Small intestine (tissue), 7 donors: ENCODE data around the gene NR1H2. TPM values are rescaled to one million over a fixed set of nuclear protein-coding genes. Genes with fewer than 3 reads are reported as not detected.
A peak's percentile ranks its signal among the peaks of the same experiment; 100 is the strongest.
"Not testable (repeated sequence)": the region's sequence is repeated elsewhere in the genome, so short reads cannot be mapped to it uniquely, and the experiment has no call there.

Experiments used
- DNase-seq, 2 donors: peaks; one replicate each; pipeline versions ENCODE4 v3.0.0 to v3.0.0-alpha.2; 2013
- FAIRE-seq: peaks from 2 replicates; lab custom pipeline; 2012; peaks lifted over from hg19 to GRCh38; lab: Jason Lieb, UNC
- H3K27ac ChIP-seq, 3 donors: one replicate each; pipeline ENCODE4 v1.5.1; 2013; ENCODE audit warnings: low read length in 2 of 3, mild to moderate bottlenecking in 2 of 3, control low read depth in 1 of 3, inconsistent platforms in 1 of 3, low read depth in 1 of 3, moderate library complexity in 1 of 3
- H3K27me3 ChIP-seq, 3 donors: one replicate each; pipeline ENCODE4 v1.6.1; 2013; ENCODE audit warnings: low read length in 3 of 3, inconsistent platforms in 1 of 3; ENCODE audit not compliant: control insufficient read depth in 3 of 3, insufficient read depth in 3 of 3
- H3K36me3 ChIP-seq, 3 donors: one replicate each; pipeline ENCODE4 v1.6.1; 2013; ENCODE audit warnings: low read length in 3 of 3, inconsistent platforms in 1 of 3, low read depth in 1 of 3, mild to moderate bottlenecking in 1 of 3, moderate library complexity in 1 of 3; ENCODE audit not compliant: control insufficient read depth in 3 of 3, insufficient read depth in 2 of 3
- H3K4me1 ChIP-seq, 3 donors: one replicate each; pipeline ENCODE4 v1.6.1; 2013; ENCODE audit warnings: low read length in 2 of 3, inconsistent platforms in 1 of 3, low read depth in 1 of 3, mild to moderate bottlenecking in 1 of 3, moderate library complexity in 1 of 3; ENCODE audit not compliant: control insufficient read depth in 3 of 3, insufficient read depth in 2 of 3
- H3K4me3 ChIP-seq, 3 donors: one replicate each; pipeline ENCODE4 v1.5.1; 2013; ENCODE audit warnings: low read length in 3 of 3, control low read depth in 1 of 3, inconsistent platforms in 1 of 3, low read depth in 1 of 3, mild to moderate bottlenecking in 1 of 3, moderate library complexity in 1 of 3
- H3K9me3 ChIP-seq, 2 donors: one replicate each; pipeline ENCODE4 v1.6.1; 2013; ENCODE audit warnings: low read depth in 1 of 2, low read length in 1 of 2; ENCODE audit not compliant: control insufficient read depth in 2 of 2, insufficient read depth in 1 of 2
- WGBS, 3 donors: extraction: QIAGEN DNeasy Blood & Tissue Kit; methylation state at CpG; one replicate each; pipeline ENCODE4 v1.1.7; 2013; 5-methylcytosine and 5-hydroxymethylcytosine counted together
- polyA plus RNA-seq, 4 donors: library from polyadenylated mRNA; stranded (reverse) in 3 of 4; unstranded in 1 of 4; fragments of 200-250 nt in 3 of 4; fragments of 120-200 nt in 1 of 4; gene quantifications; one replicate each; pipeline versions ENCODE4 v1.2.1 to v1.2.3, GENCODE V29; 2013
- donor health status: healthy with polysubstance abuse.
- donor health status: control.
- donor health status: control.
- donor health status: Bipolar disorder and iron deficiency.
- donor health status: healthy.

NR1H2 gene
- polyA plus RNA-seq, 4 donors: 40.4 to 78.4 (median 62.7) TPM

- H3K27me3 ChIP-seq: peaks cover 0 to 34% (median 14%) of the 10 kb centered on the region in 3 donors
- H3K36me3 ChIP-seq: no peaks in the 10 kb centered on the region
- no peak overlapping the region for H3K4me3 ChIP-seq
- no peak overlapping the region for H3K27ac ChIP-seq
- FAIRE-seq (no peak), DNase-seq (no peak)
- peaks cover 0 to 3% of the 10 kb centered on the region in 2 donors for H3K9me3 ChIP-seq
- WGBS, 3 donors: 92 to 93% (median 92%) methylated on average over 12 of the region's 12 CpGs
- peaks cover 0 to 34% (median 3%) of the 10 kb centered on the region in 3 donors for H3K4me1 ChIP-seq
These were observed 41.4 kb upstream of the NR1H2 start for GRCh38 chr19:50334741-50335421.

- H3K36me3 ChIP-seq, H3K27ac ChIP-seq, H3K4me3 ChIP-seq, H3K9me3 ChIP-seq, FAIRE-seq, DNase-seq: not testable (repeated sequence)
- 84 to 93% (median 86%) methylated on average over 5 to 6 of the region's 6 CpGs for WGBS, 3 donors
- Histone ChIP-seq H3K27me3 (peaks cover 0 to 12% (median 8%) of the 10 kb centered on the region in 3 donors), H3K4me1 (peaks cover 0 to 19% (median 0%) of the 10 kb centered on the region in 3 donors)
These were observed 39.2 kb upstream of the NR1H2 start for GRCh38 chr19:50337031-50337430.

GRCh38 chr19:50340331-50340730 lies 35.9 kb upstream of the NR1H2 start:
- Histone ChIP-seq H3K9me3 (peaks cover 0 to 12% of the 10 kb centered on the region in 2 donors), H3K36me3 (no peaks in the 10 kb centered on the region), H3K27ac (no peak overlapping the region), H3K27me3 (peaks cover 0 to 2% (median 0%) of the 10 kb centered on the region in 3 donors), H3K4me1 (no peaks in the 10 kb centered on the region), H3K4me3 (no peak overlapping the region)
- FAIRE-seq: no peak
- no peak for DNase-seq

GRCh38 chr19:50341091-50341564 lies 35.1 kb upstream of the NR1H2 start:
- no peaks in the 10 kb centered on the region for H3K4me1 ChIP-seq
- H3K9me3 ChIP-seq: peaks cover 0 to 15% of the 10 kb centered on the region in 2 donors
- 72 to 79% (median 74%) methylated on average over 3 of the region's 3 CpGs for WGBS, 3 donors
- no peak for DNase-seq
- H3K36me3 ChIP-seq: no peaks in the 10 kb centered on the region
- no peak overlapping the region for H3K27ac ChIP-seq
- FAIRE-seq: no peak
- no peak overlapping the region for H3K4me3 ChIP-seq
- H3K27me3 ChIP-seq: peaks cover 0 to 2% (median 0%) of the 10 kb centered on the region in 3 donors

- Histone ChIP-seq H3K4me1 (no peaks in the 10 kb centered on the region), H3K27ac (no peak overlapping the region), H3K36me3 (no peaks in the 10 kb centered on the region), H3K27me3 (no peaks in the 10 kb centered on the region), H3K4me3 (peak overlapping the region in 1 of 3 donors; percentile 22), H3K9me3 (peaks cover 0 to 15% of the 10 kb centered on the region in 2 donors)
- DNase-seq (no peak), FAIRE-seq (no peak)
- 66 to 76% (median 68%) methylated on average over 8 of the region's 8 CpGs for WGBS, 3 donors
These were observed 31.5 kb upstream of the NR1H2 start for GRCh38 chr19:50344661-50345318.

- H3K27me3 ChIP-seq, DNase-seq, H3K4me3 ChIP-seq, FAIRE-seq, H3K4me1 ChIP-seq, H3K36me3 ChIP-seq, H3K27ac ChIP-seq: not testable (repeated sequence)
- WGBS, 3 donors: 61 to 79% (median 65%) methylated on average over 8 of the region's 8 CpGs
- H3K9me3 ChIP-seq: peaks cover 0 to 12% of the 10 kb centered on the region in 2 donors
These were observed 29.1 kb upstream of the NR1H2 start for GRCh38 chr19:50347089-50347581.

GRCh38 chr19:50349277-50350057 lies 26.8 kb upstream of the NR1H2 start:
- no peaks in the 10 kb centered on the region for H3K27me3 ChIP-seq
- H3K36me3 ChIP-seq: no peaks in the 10 kb centered on the region
- H3K9me3 ChIP-seq: peaks cover 0 to 10% of the 10 kb centered on the region in 2 donors
- DNase-seq: no peak
- no peak for FAIRE-seq
- 66 to 73% (median 67%) methylated on average over 22 of the region's 22 CpGs for WGBS, 3 donors
- no peaks in the 10 kb centered on the region for H3K4me1 ChIP-seq
- H3K27ac ChIP-seq: peak overlapping the region in 1 of 3 donors; percentile 53
- no peak overlapping the region for H3K4me3 ChIP-seq

- Histone ChIP-seq H3K27me3 (no peaks in the 10 kb centered on the region), H3K4me1 (no peaks in the 10 kb centered on the region), H3K27ac (no peak overlapping the region), H3K9me3 (no peaks in the 10 kb centered on the region), H3K4me3 (no peak overlapping the region), H3K36me3 (no peaks in the 10 kb centered on the region)
- 37 to 72% (median 46%) methylated on average over 4 of the region's 4 CpGs for WGBS, 3 donors
- DNase-seq (no peak), FAIRE-seq (no peak)
These were observed 24.0 kb upstream of the NR1H2 start for GRCh38 chr19:50352242-50352641.
